ENCODE results near the gene ZNG1F. TPM values are rescaled to one million over a fixed set of nuclear protein-coding genes. Genes with fewer than 3 reads are reported as not detected.
"Not testable (repeated sequence)": the region's sequence is repeated elsewhere in the genome, so short reads cannot be mapped to it uniquely, and the experiment has no call there.

Gene ZNG1F
- polyA plus RNA-seq, 1 donor from 2014 or later = 30.9 TPM

GRCh38 chr9:41126746-41127446, 62.2 kb downstream of the ZNG1F start:
- not testable (repeated sequence) for H3F3A ChIP-seq (ENCODE audit: insufficient read depth, low read length, poor library complexity, severe bottlenecking); H3K9me3 ChIP-seq (ENCODE audit: low read length); H3K79me2 ChIP-seq (replicated peaks; ENCODE audit: insufficient read depth, low read length); H3K27ac ChIP-seq (ENCODE audit: low read length); H3K9me2 ChIP-seq (ENCODE audit: insufficient read depth, low read length); H3K27me3 ChIP-seq (ENCODE audit: insufficient read depth, low read depth, low read length); H3K9ac ChIP-seq (ENCODE audit: low read length); H2AFZ ChIP-seq (ENCODE audit: low read depth, low read length); H3K4me2 ChIP-seq (ENCODE audit: low read length); H3K36me3 ChIP-seq (ENCODE audit: insufficient read depth, low read length); H4K20me1 ChIP-seq (ENCODE audit: insufficient read depth); H3K4me3 ChIP-seq (ENCODE audit: low read length)

DNA sequence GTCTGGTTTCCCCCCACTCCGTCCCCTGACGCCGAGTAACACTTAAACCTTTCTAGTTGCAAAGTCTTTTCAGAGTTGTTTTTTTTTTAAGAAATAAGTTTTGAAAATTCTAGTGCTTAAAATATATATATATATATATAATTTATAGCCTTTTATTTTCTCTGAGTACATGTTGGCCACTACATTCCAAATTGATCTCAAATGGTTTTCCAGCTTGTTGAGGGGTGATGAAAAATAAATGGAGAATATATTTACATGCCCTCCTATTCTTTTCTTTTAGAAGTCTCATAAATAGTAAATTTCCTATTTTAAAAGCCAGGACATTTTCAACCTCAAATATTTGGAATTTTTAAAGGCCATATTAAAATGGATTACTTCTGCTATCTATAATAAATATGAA, 63.2 kb downstream of the ZNG1F start:
- not testable (repeated sequence) for H3K4me3 ChIP-seq (ENCODE audit: low read length); H3K36me3 ChIP-seq (ENCODE audit: insufficient read depth, low read length); H3K9me3 ChIP-seq (ENCODE audit: low read length); H3K9me2 ChIP-seq (ENCODE audit: insufficient read depth, low read length); H3K27ac ChIP-seq (ENCODE audit: low read length); H3K27me3 ChIP-seq (ENCODE audit: insufficient read depth, low read depth, low read length); H3K4me2 ChIP-seq (ENCODE audit: low read length); H2AFZ ChIP-seq (ENCODE audit: low read depth, low read length); H3F3A ChIP-seq (ENCODE audit: insufficient read depth, low read length, poor library complexity, severe bottlenecking); H3K9ac ChIP-seq (ENCODE audit: low read length); H4K20me1 ChIP-seq (ENCODE audit: insufficient read depth); H3K79me2 ChIP-seq (replicated peaks; ENCODE audit: insufficient read depth, low read length)

DNA sequence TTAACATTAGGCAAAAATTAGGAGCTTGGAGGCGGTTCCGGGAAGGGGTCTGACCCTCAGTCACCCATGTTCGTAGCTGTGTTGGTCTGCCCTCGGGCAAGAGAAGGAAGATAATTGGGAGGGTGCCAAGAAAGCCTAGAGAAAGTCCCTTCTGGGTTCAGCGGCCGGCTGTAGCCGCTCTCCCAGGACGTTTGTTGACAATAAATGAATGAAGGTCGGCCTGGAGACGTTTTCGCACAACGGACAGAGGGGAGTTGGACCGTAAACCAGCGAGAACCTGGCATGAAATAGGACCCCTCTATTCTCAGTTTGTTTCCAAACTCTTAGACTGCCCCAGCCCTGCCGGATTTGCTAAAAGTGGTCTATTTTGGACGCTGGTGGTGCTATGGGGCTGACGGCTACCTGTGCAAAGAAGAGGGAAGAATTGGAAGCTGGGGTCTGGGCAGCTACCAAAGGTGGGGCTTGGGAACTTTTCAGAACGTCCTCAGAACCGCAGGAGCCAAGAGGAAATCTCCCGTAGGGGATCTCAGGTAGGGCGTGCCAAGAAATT, 63.9 kb downstream of the ZNG1F start:
- H3K9me2 ChIP-seq (ENCODE audit: insufficient read depth, low read length) = not testable (repeated sequence)

GRCh38 chr9:41124250-41125108, 64.6 kb downstream of the ZNG1F start:
- not testable (repeated sequence) for H3K4me2 ChIP-seq (ENCODE audit: low read length); H3K27me3 ChIP-seq (ENCODE audit: insufficient read depth, low read depth, low read length)

More for the DNA sequence above, 63.9 kb downstream of the ZNG1F start:
- not testable (repeated sequence) for H2AFZ ChIP-seq (ENCODE audit: low read depth, low read length); H3F3A ChIP-seq (ENCODE audit: insufficient read depth, low read length, poor library complexity, severe bottlenecking); H3K9me3 ChIP-seq (ENCODE audit: low read length); H3K27me3 ChIP-seq (ENCODE audit: insufficient read depth, low read depth, low read length); H3K9ac ChIP-seq (ENCODE audit: low read length); H3K4me2 ChIP-seq (ENCODE audit: low read length); H3K27ac ChIP-seq (ENCODE audit: low read length); H3K4me3 ChIP-seq (ENCODE audit: low read length); H4K20me1 ChIP-seq (ENCODE audit: insufficient read depth); H3K36me3 ChIP-seq (ENCODE audit: insufficient read depth, low read length); H3K79me2 ChIP-seq (replicated peaks; ENCODE audit: insufficient read depth, low read length)

DNA sequence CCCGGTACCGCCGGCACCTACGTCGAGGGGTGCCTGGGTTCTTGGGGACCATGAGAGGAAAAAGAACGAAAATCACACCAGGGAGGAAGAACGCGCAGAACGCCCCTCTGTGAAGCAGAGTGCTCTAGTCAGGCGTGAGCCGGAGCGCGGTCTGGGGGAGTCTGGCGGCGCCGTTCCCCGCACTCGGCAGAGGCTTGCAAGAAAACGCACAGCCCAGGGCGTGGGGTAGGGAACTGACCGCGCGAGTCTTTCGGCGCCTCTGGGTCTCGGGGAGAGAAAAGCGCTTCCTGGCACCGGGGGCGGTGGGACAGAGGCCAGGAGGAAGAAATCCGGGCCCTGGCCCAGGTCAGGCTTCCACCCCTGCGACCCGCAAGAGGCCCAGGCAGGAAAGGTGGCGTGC, 65.3 kb downstream of the ZNG1F start:
- not testable (repeated sequence) for H3F3A ChIP-seq (ENCODE audit: insufficient read depth, low read length, poor library complexity, severe bottlenecking); H2AFZ ChIP-seq (ENCODE audit: low read depth, low read length); H3K4me2 ChIP-seq (ENCODE audit: low read length); H3K27me3 ChIP-seq (ENCODE audit: insufficient read depth, low read depth, low read length); H3K9me3 ChIP-seq (ENCODE audit: low read length); H3K27ac ChIP-seq (ENCODE audit: low read length); H3K9ac ChIP-seq (ENCODE audit: low read length); H3K79me2 ChIP-seq (replicated peaks; ENCODE audit: insufficient read depth, low read length); H3K36me3 ChIP-seq (ENCODE audit: insufficient read depth, low read length); H4K20me1 ChIP-seq (ENCODE audit: insufficient read depth); H3K4me3 ChIP-seq (ENCODE audit: low read length); H3K9me2 ChIP-seq (ENCODE audit: insufficient read depth, low read length)

More at GRCh38 chr9:41124250-41125108, 64.6 kb downstream of the ZNG1F start:
- not testable (repeated sequence) for H3F3A ChIP-seq (ENCODE audit: insufficient read depth, low read length, poor library complexity, severe bottlenecking); H2AFZ ChIP-seq (ENCODE audit: low read depth, low read length); H3K9me3 ChIP-seq (ENCODE audit: low read length); H4K20me1 ChIP-seq (ENCODE audit: insufficient read depth); H3K9ac ChIP-seq (ENCODE audit: low read length); H3K79me2 ChIP-seq (replicated peaks; ENCODE audit: insufficient read depth, low read length); H3K36me3 ChIP-seq (ENCODE audit: insufficient read depth, low read length); H3K4me3 ChIP-seq (ENCODE audit: low read length); H3K9me2 ChIP-seq (ENCODE audit: insufficient read depth, low read length); H3K27ac ChIP-seq (ENCODE audit: low read length)

GRCh38 chr9:41123396-41123795, 65.7 kb downstream of the ZNG1F start:
- H3K9me3 ChIP-seq (ENCODE audit: low read length); H3K4me2 ChIP-seq (ENCODE audit: low read length); H3K79me2 ChIP-seq (replicated peaks; ENCODE audit: insufficient read depth, low read length); H3K27me3 ChIP-seq (ENCODE audit: insufficient read depth, low read depth, low read length); H4K20me1 ChIP-seq (ENCODE audit: insufficient read depth); H3K36me3 ChIP-seq (ENCODE audit: insufficient read depth, low read length); H3K9me2 ChIP-seq (ENCODE audit: insufficient read depth, low read length); H3K9ac ChIP-seq (ENCODE audit: low read length); H2AFZ ChIP-seq (ENCODE audit: low read depth, low read length); H3K4me3 ChIP-seq (ENCODE audit: low read length); H3F3A ChIP-seq (ENCODE audit: insufficient read depth, low read length, poor library complexity, severe bottlenecking); H3K27ac ChIP-seq (ENCODE audit: low read length): not testable (repeated sequence)

DNA sequence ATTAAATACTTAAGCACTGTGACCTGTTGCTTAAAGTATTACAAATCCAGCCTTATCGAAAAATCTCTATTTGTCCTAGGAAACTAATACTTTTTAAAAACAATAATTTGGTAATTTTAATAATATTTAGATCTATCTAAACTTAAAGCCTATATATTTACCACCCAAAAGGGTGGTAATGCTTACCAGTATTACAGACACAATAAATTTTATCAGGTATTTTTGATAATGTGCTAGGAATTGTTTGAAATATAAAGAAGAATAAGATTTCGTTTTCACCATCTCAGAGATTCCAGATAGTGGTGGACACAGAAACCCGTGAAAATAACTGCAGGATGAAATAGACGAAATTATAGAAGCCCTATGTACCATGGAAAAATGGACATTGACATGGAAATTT, 68.4 kb downstream of the ZNG1F start:
- H3K79me2 ChIP-seq (replicated peaks; ENCODE audit: insufficient read depth, low read length); H2AFZ ChIP-seq (ENCODE audit: low read depth, low read length); H3K36me3 ChIP-seq (ENCODE audit: insufficient read depth, low read length); H3F3A ChIP-seq (ENCODE audit: insufficient read depth, low read length, poor library complexity, severe bottlenecking); H3K4me2 ChIP-seq (ENCODE audit: low read length); H3K9ac ChIP-seq (ENCODE audit: low read length); H3K9me3 ChIP-seq (ENCODE audit: low read length); H3K27me3 ChIP-seq (ENCODE audit: insufficient read depth, low read depth, low read length); H3K9me2 ChIP-seq (ENCODE audit: insufficient read depth, low read length); H3K27ac ChIP-seq (ENCODE audit: low read length); H4K20me1 ChIP-seq (ENCODE audit: insufficient read depth); H3K4me3 ChIP-seq (ENCODE audit: low read length): not testable (repeated sequence)

GRCh38 chr9:41119719-41120118, 69.4 kb downstream of the ZNG1F start:
- H3K27ac ChIP-seq (ENCODE audit: low read length); H3K27me3 ChIP-seq (ENCODE audit: insufficient read depth, low read depth, low read length); H3F3A ChIP-seq (ENCODE audit: insufficient read depth, low read length, poor library complexity, severe bottlenecking); H3K36me3 ChIP-seq (ENCODE audit: insufficient read depth, low read length); H3K9me2 ChIP-seq (ENCODE audit: insufficient read depth, low read length); H2AFZ ChIP-seq (ENCODE audit: low read depth, low read length); H3K4me3 ChIP-seq (ENCODE audit: low read length); H3K9ac ChIP-seq (ENCODE audit: low read length); H4K20me1 ChIP-seq (ENCODE audit: insufficient read depth); H3K4me2 ChIP-seq (ENCODE audit: low read length); H3K9me3 ChIP-seq (ENCODE audit: low read length); H3K79me2 ChIP-seq (replicated peaks; ENCODE audit: insufficient read depth, low read length): not testable (repeated sequence)

All from neural cell (in vitro differentiated cells).